Lung microvascular endothelial cell (primary cell): ENCODE results near the gene CPLANE2. TPM values are rescaled to one million over a fixed set of nuclear protein-coding genes. Genes with fewer than 3 reads are reported as not detected.
"Not testable (repeated sequence)": the region's sequence is repeated elsewhere in the genome, so short reads cannot be mapped to it uniquely, and the experiment has no call there.

Source experiments
- DNase-seq, 2 donors: peaks; one replicate each; pipeline versions ENCODE4 v3.0.0 to v3.0.0-alpha.2; 2010; ENCODE audit warnings: low read depth in 2 of 2
- total RNA-seq: library from RNA; depleted of rRNA; stranded (reverse); fragments of >200 nt; gene quantifications from 2 replicates; pipeline ENCODE4 v1.2.1, GENCODE V29; 2014

The CPLANE2 gene
- total RNA-seq, 1 donor from 2014 or later: 6.7 TPM

DNA sequence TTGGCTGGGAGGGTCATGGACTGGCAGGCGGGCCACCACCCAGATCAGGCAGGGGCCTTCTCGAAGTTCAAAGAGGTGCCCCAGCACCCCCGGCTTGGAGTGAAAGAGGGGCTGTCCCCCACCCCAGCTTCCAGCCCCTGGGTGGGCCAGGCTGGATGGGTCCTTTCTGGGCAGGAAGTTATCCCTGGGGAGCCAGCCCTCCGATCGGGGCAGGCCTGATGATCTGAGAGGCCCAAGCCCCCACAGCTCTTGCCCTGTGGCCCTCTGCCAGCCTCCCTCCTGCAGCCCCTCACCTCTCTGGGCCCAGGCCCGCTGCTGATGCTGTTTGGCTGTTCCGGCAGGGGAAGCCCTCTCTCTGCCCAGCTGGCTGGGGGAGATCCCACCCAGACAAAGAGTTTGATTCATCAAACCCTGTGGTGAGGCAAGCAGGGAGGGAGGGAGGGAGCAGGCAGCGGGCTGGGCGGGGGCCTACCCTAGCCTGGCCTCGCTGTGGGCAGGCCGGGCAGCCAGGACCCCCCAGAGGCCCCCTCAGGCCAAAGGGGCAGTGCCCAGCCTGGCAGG, 27.1 kb downstream of the CPLANE2 start:
- DNase-seq: no peak

- no peak for DNase-seq
These were observed 27.7 kb downstream of the CPLANE2 start for GRCh38 chr1:16209132-16209846.

DNA sequence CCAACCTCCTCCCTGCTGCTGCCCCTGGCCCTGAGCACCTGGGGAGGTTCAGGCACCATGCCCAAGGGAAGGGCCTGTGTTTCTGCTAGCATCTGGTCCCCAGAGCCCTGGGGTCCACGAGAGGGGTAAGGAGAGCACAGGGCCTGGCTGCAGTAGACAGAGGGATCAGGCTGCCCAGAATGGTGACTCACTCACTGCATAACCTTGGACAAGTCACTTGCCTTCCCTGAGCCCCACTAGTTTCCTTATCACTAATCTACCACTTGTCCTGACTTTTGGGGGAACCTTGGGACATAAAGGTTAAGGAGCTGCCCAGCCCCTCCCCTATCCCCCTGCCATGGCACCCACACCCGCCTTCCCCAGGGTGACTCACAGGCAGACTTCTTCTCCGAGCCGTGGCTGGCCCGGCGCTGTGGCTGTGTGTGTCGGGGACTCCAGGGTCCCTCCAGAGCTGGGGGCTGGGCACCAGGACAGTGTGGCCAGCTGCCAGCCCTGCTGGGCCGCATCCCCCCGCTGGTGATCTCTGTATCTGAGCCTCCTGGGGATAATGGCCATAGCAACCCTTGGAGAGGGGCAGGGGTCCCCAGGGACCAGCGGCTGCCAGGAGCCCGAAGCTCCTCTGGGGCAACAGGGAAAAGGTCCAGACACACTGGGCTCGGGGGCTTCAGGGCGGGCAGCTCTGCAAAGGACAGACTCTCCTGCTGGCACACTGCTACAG, 28.6 kb downstream of the CPLANE2 start:
- DNase-seq: peak in 1 of 2 donors; percentile 24

DNA sequence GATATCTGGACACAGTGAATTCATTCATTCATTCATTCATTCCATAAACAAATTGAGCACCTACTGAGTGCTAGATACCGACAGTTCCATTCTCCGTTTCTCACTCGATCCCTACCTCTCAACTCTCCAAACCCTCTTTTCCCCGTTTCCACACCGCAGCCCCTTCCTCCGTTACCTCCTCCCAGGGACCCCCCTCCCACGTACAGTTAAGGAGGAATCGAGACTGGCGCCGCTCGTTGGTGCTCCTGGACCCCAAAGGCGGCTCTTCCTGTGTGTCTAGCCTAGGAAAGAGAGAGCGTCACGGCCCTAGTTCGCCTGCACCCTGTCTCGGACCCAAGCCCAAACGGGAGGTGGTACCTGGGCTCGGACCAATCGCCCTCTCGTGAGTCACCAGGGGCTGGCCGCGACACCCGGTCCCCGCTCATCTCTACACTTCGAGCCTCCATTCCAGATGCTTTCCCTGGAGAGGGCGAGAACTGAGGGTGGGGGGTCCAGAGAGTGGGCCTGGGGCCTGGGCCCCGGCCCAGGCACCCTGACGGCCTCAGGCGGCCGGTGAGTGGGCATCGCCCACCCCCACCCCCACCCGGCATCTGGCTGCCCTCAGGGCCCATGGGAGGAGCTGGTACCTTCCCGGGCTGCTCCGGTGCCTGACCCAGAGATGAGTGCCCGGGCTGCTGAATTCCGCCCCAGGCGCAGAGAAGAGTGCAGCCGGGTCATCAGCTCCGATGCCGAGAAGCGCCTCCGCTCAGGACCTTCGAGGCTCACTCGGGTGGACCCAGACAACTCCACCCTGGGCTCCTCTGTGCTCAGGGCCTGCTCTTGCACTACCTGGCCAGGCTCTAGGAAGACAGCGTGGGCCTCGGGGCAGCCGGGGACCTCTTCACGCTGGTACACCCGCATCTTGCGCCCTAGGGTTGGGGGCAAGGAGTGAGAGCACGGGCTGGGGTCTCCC, 29.4 kb downstream of the CPLANE2 start:
- DNase-seq: no peak

DNA sequence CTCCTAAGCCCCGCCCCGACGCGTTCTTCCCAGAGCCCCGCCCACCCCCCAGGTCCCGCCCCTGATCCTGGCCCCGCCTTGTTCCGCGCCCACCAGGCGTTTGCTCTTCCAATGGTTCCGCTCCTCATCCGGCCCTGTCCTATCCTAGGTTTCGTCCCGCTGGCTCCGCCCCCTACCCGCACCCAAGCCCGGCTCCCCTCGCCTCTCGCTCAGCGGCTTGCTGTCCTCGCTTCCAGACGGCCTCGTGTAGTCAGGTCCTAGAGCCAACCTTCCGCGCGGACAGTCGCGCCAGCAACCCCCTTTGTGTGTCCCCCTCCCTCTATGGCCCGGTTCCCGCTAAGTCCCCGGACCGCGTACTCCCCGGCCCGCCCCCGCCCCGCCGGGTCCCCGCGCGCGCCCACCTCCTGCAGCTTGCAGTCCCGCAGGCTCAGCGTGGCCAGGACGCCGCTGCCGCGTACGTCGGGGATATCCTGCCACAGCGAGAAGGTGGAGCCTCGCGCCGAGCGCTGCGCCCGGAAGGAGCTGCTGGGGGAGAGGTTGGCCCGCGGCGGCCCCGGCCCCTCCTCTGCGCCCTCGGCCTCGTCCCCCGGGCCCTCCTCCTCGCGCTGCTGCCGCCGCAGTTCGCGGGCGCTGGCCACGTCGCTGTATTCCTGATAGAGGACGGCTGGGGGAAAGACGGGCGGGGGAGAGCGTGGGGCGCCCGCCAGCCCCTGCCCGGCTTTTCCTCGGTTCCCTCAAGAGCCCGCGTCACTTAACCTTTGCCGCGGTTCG, 30.3 kb downstream of the CPLANE2 start:
- peak; percentile 98 for DNase-seq

GRCh38 chr1:16205891-16206546, 31.0 kb downstream of the CPLANE2 start:
- no peak for DNase-seq

DNA sequence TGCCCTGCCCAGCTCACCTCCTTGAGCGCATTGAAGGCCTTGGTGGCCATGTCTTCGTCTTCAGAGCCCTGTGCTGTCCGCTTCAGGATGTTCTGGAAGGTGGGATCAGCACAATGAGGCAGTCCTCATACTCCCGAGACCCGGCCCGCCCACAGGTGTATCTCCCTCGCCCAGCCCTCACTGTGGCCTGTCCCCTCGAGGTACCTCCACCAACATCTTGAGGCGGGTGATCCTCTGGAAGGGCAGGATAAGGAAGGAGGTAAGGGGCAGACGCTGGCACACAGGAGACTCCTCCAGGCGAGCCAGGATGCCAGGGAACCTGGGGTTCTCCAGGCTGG, 31.7 kb downstream of the CPLANE2 start:
- no peak for DNase-seq

DNA sequence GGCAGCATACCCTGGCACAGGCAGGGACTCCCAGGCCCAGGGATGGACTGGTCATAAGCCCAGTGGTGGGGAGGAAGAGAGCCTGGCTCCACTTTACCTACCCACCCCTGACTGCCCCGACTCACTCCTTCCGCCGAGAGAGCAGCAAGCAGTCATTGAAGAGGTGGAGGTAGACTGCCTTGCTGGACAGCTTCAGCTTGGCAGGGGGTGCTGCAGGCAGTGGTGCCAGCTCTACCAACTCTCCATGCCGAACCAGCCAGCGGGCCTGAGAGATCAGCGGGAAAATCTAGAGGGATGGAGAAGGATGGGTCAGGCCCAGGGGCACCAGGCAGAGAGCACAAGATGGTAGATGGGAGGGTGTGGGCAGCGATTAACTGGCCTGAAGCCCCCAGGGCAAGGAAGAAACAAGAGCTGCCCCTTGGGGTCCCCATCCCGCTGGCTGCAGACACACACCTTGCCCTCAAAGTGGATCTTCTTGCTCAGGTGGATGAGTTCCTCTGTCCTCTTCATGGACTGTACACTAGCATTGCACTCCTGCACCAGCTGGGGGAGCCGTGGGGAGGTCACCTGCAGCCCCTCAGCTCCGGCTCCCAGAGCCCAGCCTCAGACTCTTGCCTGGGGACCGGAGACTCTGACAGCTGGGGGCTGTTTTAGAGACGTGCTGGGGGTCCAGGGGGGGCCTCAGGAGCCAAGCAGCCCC, 32.2 kb downstream of the CPLANE2 start:
- DNase-seq: peak; percentile 44 to 64

- DNase-seq: no peak
These were observed 32.8 kb downstream of the CPLANE2 start for GRCh38 chr1:16204216-16204615.

DNA sequence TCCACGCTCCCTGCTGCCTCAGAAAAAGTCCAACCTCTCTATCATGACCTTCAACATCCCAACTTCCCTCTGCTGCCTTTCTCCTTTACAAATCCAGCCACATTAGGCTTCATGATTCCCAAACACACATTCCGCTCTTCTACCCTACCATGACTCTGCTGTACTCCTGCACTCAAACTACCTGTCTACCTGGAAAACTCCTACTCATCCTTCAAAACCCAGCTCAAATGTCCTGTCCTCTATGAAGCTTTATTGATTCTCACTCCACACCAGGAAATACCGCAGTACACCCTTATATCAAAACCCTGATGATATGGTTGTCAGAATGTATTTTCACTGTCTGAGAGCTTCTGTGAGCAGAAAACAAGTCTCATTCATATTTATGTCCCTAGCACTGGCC, 33.4 kb downstream of the CPLANE2 start:
- no peak for DNase-seq

DNA sequence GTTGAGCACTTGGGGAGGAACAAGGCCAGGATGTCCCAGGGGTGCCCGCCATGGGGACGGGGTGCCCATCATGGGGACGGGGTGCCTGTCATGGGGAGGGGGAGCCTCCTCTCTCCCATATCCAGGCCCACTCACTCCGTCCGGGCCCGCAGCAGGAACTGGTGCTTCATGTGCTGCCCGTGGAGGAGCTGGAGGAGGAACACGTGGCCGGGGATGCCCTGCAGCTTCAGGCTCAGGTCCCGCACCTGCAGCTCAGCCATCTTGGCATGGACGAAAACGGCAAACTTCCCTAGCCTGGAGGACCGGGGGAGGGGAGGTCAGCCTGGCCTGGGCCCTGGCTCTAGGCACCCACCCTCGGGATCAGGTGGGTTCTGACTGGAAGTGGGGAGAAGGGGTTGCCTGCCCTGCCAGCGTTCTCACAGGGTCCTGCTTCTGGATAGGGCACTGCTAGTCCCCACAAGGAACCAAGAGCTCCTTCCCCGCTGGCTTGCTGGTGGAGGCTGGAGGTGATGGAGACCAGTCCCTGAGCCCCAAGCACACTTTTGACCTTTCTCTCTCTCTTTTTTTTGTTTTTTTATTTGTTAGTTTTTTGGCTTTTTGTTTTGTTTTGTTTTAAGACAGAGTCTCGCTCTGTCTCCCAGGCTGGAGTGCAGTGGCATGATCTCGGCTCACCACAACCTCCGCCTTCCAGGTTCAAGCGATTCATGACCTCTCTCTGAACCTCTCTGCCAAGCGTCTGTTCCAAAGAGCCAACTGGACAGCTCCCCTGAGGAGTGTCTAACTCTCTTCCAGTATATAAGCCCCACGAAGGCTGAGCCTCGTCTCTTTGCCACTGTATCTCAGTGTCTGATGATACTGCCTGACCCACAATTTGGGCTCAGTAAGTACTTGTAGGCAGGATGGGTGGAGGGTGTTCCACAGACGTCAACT, 34.4 kb downstream of the CPLANE2 start:
- DNase-seq: no peak

- DNase-seq: no peak
These were observed 37.3 kb downstream of the CPLANE2 start for GRCh38 chr1:16199700-16200099.

- DNase-seq: no peak
These were observed 37.9 kb downstream of the CPLANE2 start for GRCh38 chr1:16199157-16199501.

DNA sequence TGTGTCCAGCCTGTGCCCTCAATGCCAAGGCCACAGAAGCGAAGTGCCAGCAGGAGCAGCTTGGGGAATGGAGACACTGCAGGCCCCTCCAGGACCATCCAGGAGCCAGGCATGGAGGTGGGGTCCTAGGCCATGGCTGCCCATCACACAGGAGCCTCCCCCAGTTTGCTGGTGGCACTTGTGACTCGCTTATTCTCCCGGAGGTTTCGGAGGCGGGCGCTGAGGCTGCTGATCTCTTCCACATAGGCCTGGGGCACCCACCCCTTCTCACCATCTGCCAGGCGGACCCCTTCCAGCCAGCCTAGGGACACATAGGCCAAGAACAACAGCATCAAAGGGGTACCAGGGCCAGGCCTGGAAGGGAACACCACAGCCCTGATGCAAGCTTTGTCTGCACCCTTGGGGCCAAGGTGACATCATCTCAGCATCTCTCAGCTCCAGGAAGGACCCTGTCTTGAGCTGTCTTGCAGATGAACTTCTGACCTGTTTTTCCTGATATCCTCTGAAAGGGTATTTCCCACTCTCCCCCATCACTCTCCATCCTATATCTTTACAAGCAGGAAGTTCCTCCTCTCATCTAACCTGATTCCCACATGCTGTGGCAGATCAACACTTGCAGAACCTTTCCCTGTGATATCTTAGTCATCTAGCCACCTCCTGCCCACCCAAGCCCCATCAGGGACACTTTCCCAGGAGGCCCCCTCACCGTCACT, 38.4 kb downstream of the CPLANE2 start:
- no peak for DNase-seq

DNA sequence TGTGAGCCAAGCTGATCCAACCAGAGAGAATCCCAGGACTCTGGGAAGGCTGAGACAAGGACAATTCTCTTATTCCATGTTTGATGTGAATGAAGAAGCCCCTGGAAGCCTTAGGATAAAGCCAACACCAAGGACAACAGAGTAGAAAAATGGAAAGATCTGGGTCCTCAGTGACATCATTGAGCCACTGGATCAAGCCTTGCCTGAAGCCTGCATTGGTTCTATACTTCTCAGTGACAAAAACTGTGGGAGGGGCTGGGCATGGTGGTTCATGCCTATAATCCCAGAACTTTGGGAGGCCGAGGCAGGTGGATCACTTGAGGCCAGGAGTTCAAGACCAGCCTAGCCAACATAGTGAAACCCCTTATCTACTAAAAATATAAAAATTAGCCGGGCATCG, 40.1 kb downstream of the CPLANE2 start:
- no peak for DNase-seq

DNA sequence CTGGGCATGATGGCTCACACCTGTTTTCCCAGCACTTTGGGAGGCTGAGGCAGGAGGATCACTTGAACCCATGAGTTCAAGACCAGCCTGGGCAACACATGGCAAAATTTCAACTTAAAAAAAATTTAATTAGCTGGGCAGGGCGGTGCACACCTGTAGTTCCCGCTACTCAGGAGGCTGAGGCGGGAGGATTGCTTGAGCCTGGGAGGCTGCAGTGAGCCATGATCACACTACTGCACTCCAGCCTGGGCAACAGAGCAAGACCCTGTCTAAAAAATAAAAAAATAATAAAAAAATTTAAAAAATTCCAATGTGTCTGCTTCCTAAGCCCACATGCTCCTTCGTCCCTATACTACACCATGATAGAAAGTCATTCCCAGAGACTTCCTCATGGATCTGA, 40.8 kb downstream of the CPLANE2 start:
- DNase-seq: not testable (repeated sequence)

- no peak for DNase-seq
These were observed 41.5 kb downstream of the CPLANE2 start for GRCh38 chr1:16195518-16195905.

- no peak for DNase-seq
These were observed 45.0 kb downstream of the CPLANE2 start for GRCh38 chr1:16191916-16192546.
